ENCODE data around the gene ABRAXAS1.

Gene ABRAXAS1

DNA sequence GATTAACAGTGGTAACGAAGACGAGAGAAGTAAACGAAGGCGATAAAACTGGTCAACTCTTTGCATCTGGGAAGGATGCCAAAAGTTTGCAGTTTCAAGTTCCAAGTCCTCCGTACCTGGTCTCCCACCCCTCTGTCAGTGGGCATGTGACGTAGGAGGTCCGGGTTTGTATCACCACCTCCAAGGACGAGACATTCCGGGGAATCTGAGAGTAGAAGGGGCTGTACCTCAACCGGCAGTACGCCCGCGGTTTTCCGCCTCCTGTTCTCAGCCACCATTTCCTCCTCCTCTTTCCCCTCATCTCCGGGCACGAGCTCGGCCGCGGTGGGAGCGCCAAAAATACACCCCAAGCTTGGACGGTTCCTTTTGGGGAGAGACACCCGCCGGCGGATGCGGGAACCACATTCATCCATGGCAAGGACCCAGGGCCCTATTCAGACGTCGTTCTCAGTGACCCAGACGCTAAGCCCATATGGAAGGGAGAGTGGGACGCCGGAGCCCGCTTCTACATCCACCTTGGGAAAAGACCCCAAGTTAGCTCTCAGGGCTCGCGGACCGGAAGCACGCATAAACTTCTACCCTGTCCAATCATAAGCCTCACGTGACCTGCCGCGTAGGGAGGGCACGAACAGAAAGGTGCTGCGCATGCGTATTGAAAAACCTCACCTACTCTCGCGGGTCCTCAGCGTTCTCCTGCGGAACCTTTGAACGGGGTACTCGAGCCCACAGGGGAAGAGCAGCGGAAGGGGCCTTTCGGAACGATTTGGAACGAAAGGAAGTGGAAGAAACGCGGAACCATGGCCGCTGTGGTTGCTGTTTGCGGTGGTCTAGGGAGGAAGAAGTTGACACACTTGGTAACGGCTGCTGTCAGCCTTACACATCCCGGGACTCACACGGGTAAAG, 29.4 kb downstream of the ABRAXAS1 start, which contains the start of the genes HELQ and MRPS18C:
Gene HELQ, minus strand, starts transcription at position 543 of the 903 bp plus-strand sequence. Its CDS starts 130 bp downstream, at position 413.
Gene MRPS18C, plus strand, starts transcription at position 778 of the 903 bp plus-strand sequence. Its CDS starts 20 bp downstream, at position 798.
- DNase-seq (ENCODE audit: insufficient read length, low spot score): peak; percentile 94
- peak; percentile 64 for FAIRE-seq

DNA sequence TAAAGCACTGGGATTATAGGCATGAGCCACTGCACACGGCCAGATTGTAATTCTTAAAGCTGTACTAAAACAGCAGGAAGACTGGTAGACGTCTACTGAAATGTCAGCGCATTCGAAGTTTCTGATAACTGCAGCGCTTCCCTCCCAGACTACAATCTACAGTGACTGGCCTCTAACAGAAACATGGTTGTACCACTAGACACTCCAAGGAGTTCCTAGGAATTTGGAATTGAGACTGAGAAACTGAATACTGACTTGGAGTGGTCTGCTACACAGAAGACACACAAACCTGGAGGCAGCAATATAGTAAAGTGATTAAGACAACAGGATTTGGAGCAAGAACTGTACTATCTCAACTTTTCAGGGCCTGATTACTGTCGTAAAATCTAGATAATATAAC, 30.2 kb downstream of the ABRAXAS1 start:
- DNase-seq (ENCODE audit: insufficient read length, low spot score): peak; percentile 0
- no peak for FAIRE-seq

DNA sequence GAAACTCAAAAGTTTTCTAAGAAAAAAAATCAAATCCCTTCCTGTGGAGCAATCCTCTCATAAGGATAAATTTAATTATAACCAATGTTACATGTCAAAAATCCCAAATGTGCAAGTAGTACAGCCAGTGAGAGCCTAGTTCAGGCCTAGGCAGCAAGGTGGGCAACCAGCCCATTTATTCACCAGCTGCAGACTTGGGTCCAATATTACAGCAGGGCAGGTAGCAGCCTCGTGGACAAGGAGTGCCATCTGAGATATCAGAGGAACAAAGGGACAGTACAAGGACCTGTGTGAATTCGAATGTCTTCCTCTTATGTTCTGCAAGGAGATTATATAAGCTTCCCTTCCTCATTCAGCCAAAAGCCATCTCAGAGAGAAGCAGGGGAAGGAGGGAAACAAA, 35.9 kb downstream of the ABRAXAS1 start:
- FAIRE-seq (no peak), DNase-seq (ENCODE audit: insufficient read length, low spot score) (no peak)

DNA sequence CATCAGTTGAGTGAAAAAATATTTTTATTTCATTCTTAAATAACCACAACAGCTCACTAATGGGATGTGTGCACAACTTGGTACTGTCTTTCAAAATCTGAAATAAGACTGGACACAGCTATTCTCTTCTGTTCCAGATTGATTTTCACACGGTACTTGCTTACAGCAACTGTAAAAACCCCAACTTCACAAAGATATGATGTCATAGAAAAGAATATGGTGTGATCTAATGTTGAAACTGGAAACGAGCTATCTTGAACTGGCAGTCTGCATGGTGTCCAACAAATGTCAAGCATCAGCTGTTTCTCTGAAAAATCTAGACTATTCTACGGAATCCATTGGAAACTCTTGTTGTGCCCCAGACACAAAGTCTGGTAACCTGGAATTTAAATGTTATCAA, 44.0 kb downstream of the ABRAXAS1 start:
- DNase-seq (ENCODE audit: insufficient read length, low spot score) (no peak), FAIRE-seq (no peak)

DNA sequence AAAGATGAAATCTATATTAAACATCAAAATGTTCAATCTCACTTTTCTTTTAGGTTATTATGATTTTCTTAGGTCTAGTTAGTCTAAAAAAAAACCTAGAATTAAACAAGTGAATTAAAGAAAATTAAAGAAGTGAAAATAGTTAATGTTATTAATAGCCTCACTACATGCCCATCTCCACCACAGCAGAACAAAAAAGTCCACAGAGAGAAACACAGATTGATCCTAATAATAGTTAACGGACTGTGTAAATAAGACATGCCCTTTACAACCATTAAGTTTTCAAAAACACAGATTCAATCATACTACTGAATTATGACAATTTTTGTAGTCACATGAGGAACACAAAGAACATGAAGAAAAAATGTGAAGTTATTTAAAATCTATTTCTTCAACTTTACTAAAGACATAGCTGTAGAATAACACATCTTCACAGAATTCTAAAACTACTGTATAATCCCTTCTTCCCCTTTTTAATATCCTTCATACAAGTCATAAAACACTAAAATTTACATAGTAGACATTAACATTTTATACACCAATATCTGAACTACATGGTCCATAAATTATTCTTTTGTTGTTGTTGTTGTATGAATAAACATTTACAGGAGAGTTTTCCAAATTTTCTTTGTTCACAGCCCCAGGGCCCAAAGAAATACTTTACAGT, 44.6 kb downstream of the ABRAXAS1 start:
- DNase-seq (ENCODE audit: insufficient read length, low spot score) (no peak), FAIRE-seq (no peak)

DNA sequence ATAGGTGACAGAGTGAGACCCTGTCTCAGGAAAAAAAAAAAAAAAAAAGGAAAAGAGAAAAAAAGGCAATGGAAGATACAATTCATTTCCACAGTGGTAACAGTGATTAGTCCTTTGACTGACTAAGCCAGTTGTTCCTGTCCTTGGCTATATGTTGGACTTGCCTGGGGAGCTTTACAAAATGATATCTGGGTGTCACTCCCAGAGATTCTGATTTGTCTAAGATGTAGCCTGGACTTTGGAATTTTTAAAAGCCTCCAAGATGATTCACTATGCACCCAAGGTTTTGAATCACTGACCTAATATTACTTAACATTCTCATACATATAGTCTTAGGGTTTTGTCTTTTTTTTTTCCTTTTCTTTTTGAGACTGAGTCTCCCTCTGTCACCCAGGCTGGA, 46.2 kb downstream of the ABRAXAS1 start:
- DNase-seq (ENCODE audit: insufficient read length, low spot score) (no peak), FAIRE-seq (no peak)

DNA sequence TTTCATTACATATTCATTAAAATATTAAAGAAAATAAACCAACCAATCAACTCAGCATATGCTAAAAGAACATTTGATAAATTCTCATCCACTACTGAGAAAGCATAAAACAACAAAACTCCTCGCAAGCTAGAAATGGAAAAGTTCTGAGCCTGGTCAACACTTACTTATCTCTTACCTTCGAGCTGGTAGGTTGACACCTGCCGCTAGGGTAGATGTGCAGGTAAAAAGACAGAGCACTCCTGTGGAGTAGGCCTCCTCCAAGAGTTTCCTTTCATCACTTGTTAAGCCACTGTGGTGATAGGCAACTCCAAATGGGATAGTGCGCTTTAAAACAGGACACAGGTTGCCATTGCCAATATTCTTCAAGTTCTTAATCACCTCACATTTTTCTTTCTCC, 48.2 kb downstream of the ABRAXAS1 start:
- FAIRE-seq (no peak), DNase-seq (ENCODE audit: insufficient read length, low spot score) (no peak)

DNA sequence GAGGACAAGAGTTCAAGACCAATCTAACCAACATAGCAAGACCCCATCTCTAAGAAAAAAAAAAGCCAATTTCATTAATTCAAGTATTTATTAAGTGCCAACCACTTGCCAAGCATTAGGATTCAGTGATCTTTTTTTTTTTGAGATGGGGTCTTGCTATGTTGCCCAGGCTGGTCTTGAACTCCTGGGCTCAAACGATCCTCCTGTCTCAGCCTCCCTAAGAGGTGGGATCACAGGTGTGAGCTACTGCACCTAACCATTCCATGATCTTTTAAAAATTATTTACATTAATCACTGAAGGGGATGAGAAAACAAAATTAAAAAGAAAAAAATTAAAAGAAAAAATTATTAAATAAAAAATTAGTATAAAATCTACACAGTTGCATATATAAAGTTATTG, 53.7 kb downstream of the ABRAXAS1 start:
- no peak for FAIRE-seq
- no peak for DNase-seq (ENCODE audit: insufficient read length, low spot score)

DNA sequence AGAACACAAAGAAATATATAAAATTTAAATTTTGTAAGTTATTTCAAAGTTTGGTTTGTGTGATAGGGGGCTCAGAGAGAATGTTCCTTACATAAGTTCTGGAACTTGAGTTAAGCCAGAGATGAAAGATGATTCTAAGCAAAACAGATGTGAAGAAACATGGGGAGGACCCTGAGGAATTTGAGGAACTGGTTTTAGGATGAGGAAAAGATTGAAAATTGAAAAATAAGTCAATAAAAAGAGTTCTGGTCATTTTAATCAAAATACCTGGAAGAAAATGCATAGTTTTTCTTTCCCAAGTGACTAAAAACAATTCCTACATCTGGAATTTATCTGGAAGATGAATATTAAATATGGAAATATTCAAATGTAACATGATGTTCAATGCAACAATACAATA, 66.7 kb downstream of the ABRAXAS1 start:
- no peak for FAIRE-seq

DNA sequence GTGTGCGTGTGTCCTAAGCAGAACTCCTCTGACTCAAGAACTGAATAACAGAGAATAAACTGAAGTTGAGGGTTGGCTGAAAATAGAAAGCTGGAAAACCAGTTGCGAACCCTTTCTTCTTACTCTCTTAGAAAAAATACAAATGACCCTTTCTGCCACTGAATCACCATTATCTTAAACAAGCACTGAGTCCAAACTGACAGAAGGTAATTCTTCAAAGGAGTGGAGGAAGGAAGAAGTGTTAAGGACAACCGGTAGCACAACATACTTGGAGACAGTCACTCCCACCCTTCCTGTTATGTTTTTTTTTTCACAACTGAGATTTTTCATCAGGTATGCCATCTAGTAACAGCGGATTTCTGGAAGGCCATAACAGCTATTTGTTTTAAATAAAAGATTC, 67.3 kb downstream of the ABRAXAS1 start:
- no peak for FAIRE-seq
- no peak for DNase-seq (ENCODE audit: insufficient read length, low spot score)

More for the DNA sequence above, 66.7 kb downstream of the ABRAXAS1 start:
- DNase-seq (ENCODE audit: insufficient read length, low spot score): no peak

DNA sequence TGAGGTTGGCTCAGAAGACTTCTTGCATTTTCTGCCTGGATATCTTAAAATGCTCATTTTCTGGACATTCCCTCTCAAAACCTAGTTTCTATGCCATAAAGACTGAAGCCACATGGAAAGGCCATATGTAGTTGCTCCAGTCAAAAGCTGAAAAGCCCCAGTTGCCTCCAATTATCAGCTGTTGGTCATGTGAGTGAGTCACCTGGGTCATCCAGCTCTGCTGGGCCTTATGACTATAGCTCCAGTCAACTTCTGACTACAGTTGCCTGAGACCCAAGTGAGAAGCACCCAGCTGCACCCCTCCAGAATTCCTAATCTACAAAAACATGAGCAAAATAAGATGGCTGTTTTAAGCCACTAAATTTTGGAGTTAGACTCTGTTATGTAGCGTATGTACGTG, 71.2 kb downstream of the ABRAXAS1 start:
- FAIRE-seq: no peak
- no peak for DNase-seq (ENCODE audit: insufficient read length, low spot score)

Data from HTR-8/SVneo (cell line).